MM.1S (cell line): ENCODE results near the gene UCP3.

Experiments
- DNase-seq: peaks from one replicate; pipeline ENCODE4 v3.0.0-alpha.2; 2015
- H2AFZ ChIP-seq: fragments of 300-600 bp; sonication (generic); 2 replicates; pipeline ENCODE4 v1.6.0; 2016; ENCODE audit warnings: antibody characterized with exemption, low read length
- H3F3A ChIP-seq: fragments of 300-600 bp; sonication (generic); 2 replicates; pipeline ENCODE4 v1.6.1; 2016; ENCODE audit warnings: mild to moderate bottlenecking, antibody characterized with exemption, low read length, moderate library complexity, mixed read lengths; ENCODE audit not compliant: insufficient read depth
- H3K27ac ChIP-seq: fragments of 300-600 bp; sonication (generic); 2 replicates; pipeline ENCODE4 v1.5.1; 2016; ENCODE audit warnings: mild to moderate bottlenecking, low read length
- H3K27me3 ChIP-seq: fragments of 300-600 bp; sonication (generic); replicated peaks from 2 replicates; pipeline ENCODE4 v1.6.0; 2016; ENCODE audit warnings: low read length; ENCODE audit not compliant: insufficient read depth
- H3K36me3 ChIP-seq: fragments of 300-600 bp; sonication (generic); replicated peaks from 2 replicates; pipeline ENCODE4 v1.6.1; 2016; ENCODE audit warnings: mild to moderate bottlenecking, low read length, mixed read lengths; ENCODE audit not compliant: insufficient read depth
- H3K4me1 ChIP-seq: fragments of 300-600 bp; sonication (generic); 2 replicates; pipeline ENCODE4 v1.6.1; 2016; ENCODE audit warnings: low read length, mixed read lengths
- H3K4me2 ChIP-seq: fragments of 300-600 bp; sonication (generic); 2 replicates; pipeline ENCODE4 v1.6.0; 2016; ENCODE audit warnings: low read depth, low read length
- H3K4me3 ChIP-seq: fragments of 300-600 bp; sonication (generic); 2 replicates; pipeline ENCODE4 v1.5.1; 2016; ENCODE audit warnings: low read length, mixed read lengths
- H3K79me2 ChIP-seq: fragments of 300-600 bp; sonication (generic); 2 replicates; pipeline ENCODE4 v1.6.1; 2016; ENCODE audit warnings: mixed run types, low read length, mixed read lengths
- H3K9ac ChIP-seq: fragments of 300-600 bp; sonication (generic); 2 replicates; pipeline ENCODE4 v1.6.1; 2016; ENCODE audit warnings: low read length, mixed read lengths
- H3K9me2 ChIP-seq: fragments of 300-600 bp; sonication (generic); replicated peaks from 2 replicates; pipeline ENCODE4 v1.6.1; 2016; ENCODE audit warnings: mild to moderate bottlenecking, low read length, mixed read lengths; ENCODE audit not compliant: insufficient read depth
- H3K9me3 ChIP-seq: fragments of 300-600 bp; sonication (generic); replicated peaks from 2 replicates; pipeline ENCODE4 v1.6.1; 2016; ENCODE audit warnings: mild to moderate bottlenecking, low read length, mixed read lengths; ENCODE audit not compliant: insufficient read depth
- H4K20me1 ChIP-seq: fragments of 300-600 bp; sonication (generic); 2 replicates; pipeline ENCODE4 v1.6.1; 2016; ENCODE audit warnings: mild to moderate bottlenecking, low read length, moderate library complexity, mixed read lengths; ENCODE audit not compliant: insufficient read depth
- EZH2 ChIP-seq: fragments of 300-600 bp; sonication (generic); optimal IDR thresholded peaks from 2 replicates; pipeline ENCODE3; 2017; ENCODE audit warnings: low read depth, mild to moderate bottlenecking, antibody characterized with exemption, low read length, mixed read lengths
- EZH2phosphoT487 ChIP-seq: fragments of 300-600 bp; sonication (generic); IDR thresholded peaks from 2 replicates; pipeline ENCODE4 v1.6.1; 2018; ENCODE audit warnings: antibody characterized with exemption, low read length
- TF ChIP-seq, protein P1 (sequence below): fragments of 300-600 bp; sonication (generic); IDR thresholded peaks from 2 replicates; pipeline ENCODE4 v1.5.1; 2016; ENCODE audit warnings: antibody characterized with exemption, low read length, mixed read lengths

Gene UCP3

DNA sequence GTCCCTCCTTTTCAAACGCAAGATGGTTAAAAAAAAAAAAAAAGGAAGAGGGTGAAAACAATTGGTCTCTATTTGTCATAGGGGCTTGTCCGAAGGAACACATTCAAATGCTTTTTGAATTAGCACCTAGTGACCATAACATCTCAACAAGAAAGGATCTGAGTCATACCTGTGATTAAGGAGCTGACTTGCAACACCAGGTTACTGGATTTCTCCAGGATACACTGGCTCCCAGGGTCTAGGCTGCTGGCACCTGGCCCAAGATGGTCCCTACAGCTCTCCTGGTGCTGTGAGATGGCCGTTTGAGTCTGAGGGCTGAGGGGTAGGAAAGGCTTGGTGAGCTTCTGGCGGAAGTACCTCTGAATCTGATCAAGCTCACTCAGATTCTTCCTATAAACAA is 28.4 kb upstream of the UCP3 start:
- Histone ChIP-seq H3K9me2 (no peaks in the 10 kb centered on the region), H2AFZ (no peak overlapping the region), H3F3A (no peaks in the 10 kb centered on the region), H3K79me2 (no peaks in the 10 kb centered on the region), H3K4me2 (no peak overlapping the region), H3K27me3 (no peaks in the 10 kb centered on the region), H3K27ac (no peak overlapping the region), H3K4me1 (no peaks in the 10 kb centered on the region), H3K9ac (no peak overlapping the region), H4K20me1 (no peaks in the 10 kb centered on the region), H3K36me3 (no peaks in the 10 kb centered on the region), H3K4me3 (no peak overlapping the region), H3K9me3 (no peaks in the 10 kb centered on the region)
- no peak for DNase-seq
- TF ChIP-seq EZH2 = no peak
- no peak for TF ChIP-seq EZH2phosphoT487

DNA sequence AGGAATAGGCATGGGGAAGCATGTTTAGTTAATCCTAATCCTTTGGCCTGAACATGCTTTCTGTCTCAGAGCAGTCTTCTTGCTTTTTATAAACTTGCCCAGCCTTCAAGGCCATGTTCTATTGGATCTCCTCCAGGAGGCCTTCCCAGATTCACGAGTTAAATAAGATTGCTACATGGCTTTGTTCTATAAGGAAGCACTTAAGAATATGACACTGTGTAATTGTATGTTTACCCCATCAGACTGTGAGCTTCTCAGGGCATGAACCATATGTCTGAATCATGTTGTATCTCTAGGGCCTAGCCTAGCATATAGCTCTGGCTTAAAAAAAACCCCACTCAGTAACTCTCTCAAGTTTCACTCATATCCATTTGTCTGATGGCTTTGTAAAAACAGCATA is 26.4 kb upstream of the UCP3 start:
- DNase-seq = no peak
- Histone ChIP-seq H3K4me1 (peaks cover 13% of the 10 kb centered on the region), H3K36me3 (no peaks in the 10 kb centered on the region), H3F3A (peaks cover 13% of the 10 kb centered on the region), H3K27ac (no peak overlapping the region), H3K9me3 (no peaks in the 10 kb centered on the region), H2AFZ (no peak overlapping the region), H3K27me3 (no peaks in the 10 kb centered on the region), H3K9ac (no peak overlapping the region), H3K79me2 (no peaks in the 10 kb centered on the region), H3K9me2 (no peaks in the 10 kb centered on the region), H4K20me1 (no peaks in the 10 kb centered on the region), H3K4me2 (no peak overlapping the region), H3K4me3 (no peak overlapping the region)
- TF ChIP-seq EZH2 (no peak), EZH2phosphoT487 (no peak)
- TF ChIP-seq, protein P1, sequence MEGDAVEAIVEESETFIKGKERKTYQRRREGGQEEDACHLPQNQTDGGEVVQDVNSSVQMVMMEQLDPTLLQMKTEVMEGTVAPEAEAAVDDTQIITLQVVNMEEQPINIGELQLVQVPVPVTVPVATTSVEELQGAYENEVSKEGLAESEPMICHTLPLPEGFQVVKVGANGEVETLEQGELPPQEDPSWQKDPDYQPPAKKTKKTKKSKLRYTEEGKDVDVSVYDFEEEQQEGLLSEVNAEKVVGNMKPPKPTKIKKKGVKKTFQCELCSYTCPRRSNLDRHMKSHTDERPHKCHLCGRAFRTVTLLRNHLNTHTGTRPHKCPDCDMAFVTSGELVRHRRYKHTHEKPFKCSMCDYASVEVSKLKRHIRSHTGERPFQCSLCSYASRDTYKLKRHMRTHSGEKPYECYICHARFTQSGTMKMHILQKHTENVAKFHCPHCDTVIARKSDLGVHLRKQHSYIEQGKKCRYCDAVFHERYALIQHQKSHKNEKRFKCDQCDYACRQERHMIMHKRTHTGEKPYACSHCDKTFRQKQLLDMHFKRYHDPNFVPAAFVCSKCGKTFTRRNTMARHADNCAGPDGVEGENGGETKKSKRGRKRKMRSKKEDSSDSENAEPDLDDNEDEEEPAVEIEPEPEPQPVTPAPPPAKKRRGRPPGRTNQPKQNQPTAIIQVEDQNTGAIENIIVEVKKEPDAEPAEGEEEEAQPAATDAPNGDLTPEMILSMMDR = no peak

DNA sequence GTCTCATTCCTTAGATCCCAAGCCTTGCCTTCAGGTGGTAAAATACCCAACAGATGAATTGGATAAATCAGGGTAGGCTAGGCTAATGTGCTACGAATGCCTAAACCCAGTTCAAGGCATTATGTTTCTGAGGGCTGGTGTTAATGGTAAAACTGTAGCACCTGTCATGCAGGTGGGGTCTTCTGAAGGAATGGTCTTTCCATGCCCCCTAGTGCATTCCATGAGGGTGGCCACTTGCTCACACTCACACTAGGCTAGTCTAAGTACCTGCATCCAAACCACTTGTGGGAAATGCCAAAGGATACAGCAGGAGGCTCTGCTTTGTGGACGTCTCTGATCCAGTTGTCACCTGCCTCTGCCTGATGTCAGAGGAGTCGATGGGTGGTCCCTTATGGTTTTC is 24.2 kb upstream of the UCP3 start:
- Histone ChIP-seq H3K4me3 (no peak overlapping the region), H3K27ac (no peak overlapping the region), H3F3A (peaks cover 18% of the 10 kb centered on the region), H3K9ac (no peak overlapping the region), H3K4me2 (no peak overlapping the region), H3K9me2 (no peaks in the 10 kb centered on the region), H3K9me3 (no peaks in the 10 kb centered on the region), H2AFZ (no peak overlapping the region), H3K36me3 (no peaks in the 10 kb centered on the region), H3K27me3 (no peaks in the 10 kb centered on the region), H3K79me2 (no peaks in the 10 kb centered on the region), H3K4me1 (peaks cover 22% of the 10 kb centered on the region), H4K20me1 (no peaks in the 10 kb centered on the region)
- TF ChIP-seq EZH2phosphoT487 (no peak), EZH2 (no peak)
- TF ChIP-seq, protein P1 = no peak
- no peak for DNase-seq

DNA sequence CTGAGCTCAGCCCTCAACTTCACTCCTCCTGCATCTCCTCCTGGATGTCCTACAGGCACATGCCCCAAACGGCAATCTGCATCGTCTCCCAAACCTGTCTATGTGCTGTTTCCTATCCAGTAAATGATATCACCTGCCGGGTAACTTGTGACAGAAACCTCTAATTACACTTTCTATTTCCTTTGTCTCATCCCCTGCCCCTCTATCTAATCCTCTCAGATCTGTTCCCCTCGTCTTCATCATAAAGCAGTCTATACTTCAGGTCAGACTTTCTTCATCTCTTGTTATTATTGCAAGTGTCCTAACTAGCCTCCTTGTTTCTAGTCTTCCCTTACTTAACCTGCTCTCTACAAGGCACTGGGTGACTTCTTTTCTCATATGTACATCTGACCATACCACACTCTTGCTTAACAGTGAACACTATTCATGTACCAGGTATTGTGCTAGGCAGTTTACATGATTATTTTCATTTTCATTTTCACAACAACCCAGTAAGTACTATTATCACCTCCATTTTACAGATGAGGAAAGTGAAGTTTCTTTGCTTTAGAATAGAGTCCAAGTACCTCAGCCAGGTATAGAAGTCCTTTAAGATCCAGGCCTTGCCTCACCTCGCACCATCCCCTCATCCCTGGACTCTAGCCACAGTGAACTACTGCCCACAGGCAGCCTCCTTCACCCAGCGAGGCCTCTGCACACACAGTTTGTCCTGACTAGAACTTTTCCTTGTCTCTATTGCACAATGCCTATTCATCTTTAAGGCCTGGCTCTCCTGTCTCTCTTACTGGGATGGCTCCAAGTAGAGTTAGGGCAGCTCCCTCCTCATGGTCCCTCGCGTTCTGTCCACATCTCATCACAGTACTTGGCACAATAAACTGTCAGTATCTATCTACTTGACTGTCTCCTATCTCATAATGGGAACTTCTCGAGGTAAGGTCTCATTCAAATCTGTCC is 22.1 kb upstream of the UCP3 start:
- Histone ChIP-seq H3K4me3 (peak overlapping the region; percentile 50), H3K79me2 (no peaks in the 10 kb centered on the region), H3K9ac (peak overlapping the region; percentile 46; the same call in 1 of the 2 replicates), H3F3A (peaks cover 18% of the 10 kb centered on the region), H3K27me3 (no peaks in the 10 kb centered on the region), H2AFZ (peak overlapping the region; percentile 59), H4K20me1 (no peaks in the 10 kb centered on the region), H3K36me3 (no peaks in the 10 kb centered on the region), H3K27ac (peak overlapping the region; percentile 77), H3K4me2 (peak overlapping the region; percentile 93), H3K9me2 (no peaks in the 10 kb centered on the region), H3K4me1 (peaks cover 22% of the 10 kb centered on the region), H3K9me3 (no peaks in the 10 kb centered on the region)
- no peak for TF ChIP-seq EZH2phosphoT487
- TF ChIP-seq EZH2 = no peak
- TF ChIP-seq, protein P1 = no peak
- peak; percentile 64 for DNase-seq
